ENCODE data around the gene CALR. TPM values are rescaled to one million over a fixed set of nuclear protein-coding genes. Genes with fewer than 3 reads are reported as not detected.
"Not testable (repeated sequence)": the region's sequence is repeated elsewhere in the genome, so short reads cannot be mapped to it uniquely, and the experiment has no call there.

Gene CALR
- polyA plus RNA-seq, 1 donor, result 783 TPM

DNA sequence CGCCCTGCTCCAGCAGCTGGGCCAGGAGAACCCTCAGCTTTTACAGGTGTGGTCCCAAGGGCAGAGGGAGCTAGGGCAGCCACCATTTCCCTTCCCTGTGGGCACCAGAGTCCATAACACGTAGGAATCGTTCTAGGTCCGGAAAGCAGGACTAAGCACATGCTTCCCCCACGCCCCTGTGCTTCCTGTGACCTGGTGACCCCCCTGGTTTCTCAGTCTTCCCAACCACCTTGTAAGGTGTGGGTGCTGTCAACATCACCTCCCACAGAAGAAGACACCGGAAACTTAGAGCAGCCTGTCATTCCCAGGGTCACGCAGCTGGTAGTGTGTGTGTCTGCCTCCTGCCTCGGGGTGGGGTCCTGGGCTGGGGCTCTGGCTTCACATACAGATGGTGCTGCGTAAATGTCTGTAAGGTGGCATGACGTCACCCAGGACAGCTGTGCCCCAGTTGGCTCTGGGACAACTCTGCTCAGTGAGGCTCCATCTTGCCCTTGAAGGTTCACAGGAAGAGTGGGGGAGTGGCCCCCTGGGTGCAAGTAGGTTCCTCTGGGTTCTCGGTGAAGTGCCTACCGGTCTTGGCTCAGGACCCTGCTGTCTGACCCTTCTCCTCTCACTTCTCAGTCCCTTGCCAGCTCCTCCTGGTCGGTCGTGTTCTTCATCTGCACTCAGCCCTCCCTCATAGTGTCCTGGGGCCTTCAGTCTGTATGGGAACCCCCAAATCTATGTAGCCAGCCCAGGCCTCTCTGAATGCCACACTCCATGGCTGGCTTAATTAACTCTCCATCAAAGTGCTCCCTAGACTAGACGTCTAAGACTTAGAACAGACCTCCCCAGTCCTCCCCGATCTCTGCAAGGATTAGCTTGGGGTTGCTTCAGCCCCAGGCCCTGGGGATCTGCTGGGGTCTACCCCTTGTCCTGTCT lies 11.2 kb downstream of the CALR start:
- no peak for DNase-seq

DNA sequence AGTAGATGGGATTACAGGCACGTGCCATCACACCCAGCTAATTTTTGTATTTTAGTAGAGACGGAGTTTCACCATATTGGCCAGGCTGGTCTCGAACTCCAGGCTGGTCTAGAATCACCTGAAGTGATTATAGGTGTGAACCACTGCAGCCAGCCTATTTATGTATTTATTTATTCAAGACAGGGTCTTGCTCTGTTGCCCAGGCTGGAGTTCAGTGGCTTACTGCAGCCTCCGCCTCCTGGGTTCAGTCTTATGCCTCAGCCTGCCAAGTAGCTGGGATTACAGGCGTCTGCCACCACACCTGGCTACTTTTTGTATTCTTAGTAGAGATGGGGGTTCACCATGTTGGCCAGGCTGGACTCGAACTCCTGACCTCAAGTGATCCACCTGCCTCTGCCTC lies 13.6 kb downstream of the CALR start:
- not testable (repeated sequence) for DNase-seq

DNA sequence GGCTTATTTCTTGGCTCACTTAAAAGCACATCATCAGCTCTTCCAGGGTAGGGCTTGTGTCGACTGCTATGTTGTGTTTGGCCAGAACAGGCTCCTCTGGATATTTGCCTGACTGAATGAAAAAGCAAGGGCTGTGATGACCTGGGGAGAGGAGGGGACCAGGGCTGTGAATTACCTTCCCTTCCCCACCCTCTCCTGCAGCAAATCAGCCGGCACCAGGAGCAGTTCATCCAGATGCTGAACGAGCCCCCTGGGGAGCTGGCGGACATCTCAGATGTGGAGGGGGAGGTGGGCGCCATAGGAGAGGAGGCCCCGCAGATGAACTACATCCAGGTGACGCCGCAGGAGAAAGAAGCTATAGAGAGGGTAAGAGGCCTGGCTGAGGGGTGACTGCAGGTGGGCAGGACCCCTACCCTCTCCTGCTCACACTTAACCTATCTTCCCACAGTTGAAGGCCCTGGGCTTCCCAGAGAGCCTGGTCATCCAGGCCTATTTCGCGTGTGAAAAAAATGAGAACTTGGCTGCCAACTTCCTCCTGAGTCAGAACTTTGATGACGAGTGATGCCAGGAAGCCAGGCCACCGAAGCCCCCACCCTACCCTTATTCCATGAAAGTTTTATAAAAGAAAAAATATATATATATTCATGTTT lies 14.2 kb downstream of the CALR start:
- DNase-seq, result no peak

DNA sequence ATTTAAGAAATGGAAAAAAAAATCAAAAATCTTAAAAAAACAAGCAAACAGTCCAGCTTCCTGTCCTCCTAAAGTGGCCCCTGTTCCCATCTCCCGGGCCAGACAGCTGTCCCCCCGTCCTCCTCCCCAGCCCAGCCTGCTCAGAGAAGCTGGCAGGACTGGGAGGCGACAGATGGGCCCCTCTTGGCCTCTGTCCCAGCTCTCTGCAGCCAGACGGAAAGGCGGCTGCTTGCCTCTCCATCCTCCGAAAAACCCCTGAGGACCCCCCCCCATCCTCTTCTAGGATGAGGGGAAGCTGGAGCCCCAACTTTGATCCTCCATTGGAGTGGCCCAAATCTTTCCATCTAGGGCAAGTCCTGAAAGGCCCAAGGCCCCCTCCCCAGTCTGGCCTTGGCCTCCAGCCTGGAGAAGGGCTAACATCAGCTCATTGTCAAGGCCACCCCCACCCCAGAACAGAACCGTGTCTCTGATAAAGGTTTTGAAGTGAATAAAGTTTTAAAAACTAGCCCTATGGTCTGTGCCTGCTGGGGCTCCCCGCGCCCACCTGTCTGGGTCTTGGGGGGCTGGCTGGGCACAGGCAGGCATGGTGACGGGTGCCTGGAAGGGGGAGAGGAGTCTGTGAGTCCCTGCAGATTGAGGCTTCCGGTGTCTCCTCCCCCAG lies 14.9 kb downstream of the CALR start:
- DNase-seq, result no peak

DNA sequence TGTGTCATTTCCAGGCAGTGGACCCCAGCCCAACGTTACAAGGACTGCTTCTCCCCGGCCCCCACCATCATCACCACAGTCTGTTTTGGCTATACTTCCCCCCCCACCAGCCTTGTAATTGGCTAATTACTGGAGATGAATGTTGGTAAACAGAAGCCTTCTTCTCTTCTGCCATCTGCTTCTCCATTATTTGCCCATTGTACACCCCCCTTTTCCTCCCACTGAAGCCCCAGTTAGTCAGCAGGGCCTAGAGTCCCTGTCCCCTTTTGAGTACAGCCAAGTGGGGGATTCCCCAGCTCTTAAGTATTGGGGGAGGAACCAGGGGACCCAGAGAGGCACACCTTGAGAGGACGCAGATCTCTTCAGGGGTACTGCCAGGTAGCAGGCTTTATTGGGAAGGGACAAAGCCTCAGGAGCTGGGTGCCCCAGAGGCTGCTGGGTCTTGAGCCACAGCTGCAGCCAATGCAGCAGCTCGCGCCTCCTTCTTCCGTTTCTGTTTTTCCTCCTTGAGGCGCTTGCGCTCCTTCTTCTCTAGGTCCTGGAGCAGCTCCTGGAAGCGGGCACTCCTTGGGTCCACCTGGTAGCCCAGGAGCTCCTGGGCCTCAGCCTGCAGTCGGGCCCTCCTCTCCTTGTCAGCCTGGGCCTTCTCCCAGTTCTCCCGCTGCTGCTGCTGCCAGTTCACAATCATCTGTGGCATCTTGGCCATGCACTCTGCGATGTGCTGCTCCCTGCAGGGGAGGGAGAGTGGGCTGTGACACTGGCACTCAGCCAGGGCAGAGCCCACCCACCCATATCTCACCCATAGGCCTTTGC lies 15.6 kb downstream of the CALR start:
- no peak for DNase-seq

DNA sequence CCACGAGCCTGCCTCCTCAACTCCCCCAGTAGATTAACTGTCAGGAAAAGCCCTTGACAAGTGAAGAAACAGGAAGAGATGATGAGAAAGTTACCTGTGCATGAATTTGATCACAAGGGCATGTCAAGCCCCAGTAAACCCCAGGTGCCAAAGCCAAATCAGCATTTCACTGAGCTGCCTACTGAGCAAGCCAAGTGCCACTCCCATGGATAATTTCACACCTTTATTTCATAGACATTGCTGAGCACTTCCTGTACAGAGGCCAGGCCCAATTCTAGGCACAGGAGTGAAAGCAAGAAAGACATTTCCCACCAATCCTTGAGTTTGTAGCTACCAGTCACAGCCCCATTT lies 16.2 kb downstream of the CALR start:
- no peak for DNase-seq

DNA sequence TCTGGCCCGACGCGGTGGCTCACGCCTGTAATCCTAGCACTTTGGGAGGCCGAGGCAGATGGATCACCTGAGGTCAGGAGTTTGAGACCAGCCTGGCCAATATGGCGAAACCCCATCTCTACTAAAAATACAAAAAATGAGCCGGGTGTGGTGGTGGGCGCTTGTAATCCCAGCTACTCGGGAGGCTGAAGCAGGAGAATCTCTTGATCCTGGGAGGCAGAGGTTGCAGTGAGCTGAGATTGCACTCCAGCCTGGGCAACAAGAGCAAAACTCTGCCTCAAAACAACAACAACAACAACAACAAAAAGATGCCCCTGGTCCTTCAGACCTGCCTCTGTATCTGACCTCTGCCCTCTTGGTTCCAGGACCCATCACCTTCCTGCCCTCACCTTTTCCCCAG lies 17.2 kb downstream of the CALR start:
- not testable (repeated sequence) for DNase-seq

DNA sequence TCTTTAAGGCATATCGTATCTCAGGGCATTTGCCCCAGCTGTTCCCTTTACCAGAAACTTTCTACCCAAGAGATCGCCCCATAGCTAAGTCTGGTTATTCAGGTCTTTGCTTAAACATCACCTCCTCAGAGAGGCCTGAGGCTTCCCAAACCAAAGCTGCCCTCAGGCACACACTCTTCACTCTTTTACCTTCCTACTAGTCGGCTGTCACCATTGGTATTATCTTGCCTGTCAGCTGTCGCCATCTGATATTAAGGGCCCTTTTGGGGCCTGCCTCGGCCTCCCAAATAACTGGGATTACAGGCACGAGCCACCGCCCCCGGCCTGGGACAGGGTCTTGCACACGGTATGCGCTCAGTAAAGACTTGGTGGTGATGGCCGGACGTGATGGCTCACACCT lies 17.6 kb downstream of the CALR start:
- no peak for DNase-seq

DNA sequence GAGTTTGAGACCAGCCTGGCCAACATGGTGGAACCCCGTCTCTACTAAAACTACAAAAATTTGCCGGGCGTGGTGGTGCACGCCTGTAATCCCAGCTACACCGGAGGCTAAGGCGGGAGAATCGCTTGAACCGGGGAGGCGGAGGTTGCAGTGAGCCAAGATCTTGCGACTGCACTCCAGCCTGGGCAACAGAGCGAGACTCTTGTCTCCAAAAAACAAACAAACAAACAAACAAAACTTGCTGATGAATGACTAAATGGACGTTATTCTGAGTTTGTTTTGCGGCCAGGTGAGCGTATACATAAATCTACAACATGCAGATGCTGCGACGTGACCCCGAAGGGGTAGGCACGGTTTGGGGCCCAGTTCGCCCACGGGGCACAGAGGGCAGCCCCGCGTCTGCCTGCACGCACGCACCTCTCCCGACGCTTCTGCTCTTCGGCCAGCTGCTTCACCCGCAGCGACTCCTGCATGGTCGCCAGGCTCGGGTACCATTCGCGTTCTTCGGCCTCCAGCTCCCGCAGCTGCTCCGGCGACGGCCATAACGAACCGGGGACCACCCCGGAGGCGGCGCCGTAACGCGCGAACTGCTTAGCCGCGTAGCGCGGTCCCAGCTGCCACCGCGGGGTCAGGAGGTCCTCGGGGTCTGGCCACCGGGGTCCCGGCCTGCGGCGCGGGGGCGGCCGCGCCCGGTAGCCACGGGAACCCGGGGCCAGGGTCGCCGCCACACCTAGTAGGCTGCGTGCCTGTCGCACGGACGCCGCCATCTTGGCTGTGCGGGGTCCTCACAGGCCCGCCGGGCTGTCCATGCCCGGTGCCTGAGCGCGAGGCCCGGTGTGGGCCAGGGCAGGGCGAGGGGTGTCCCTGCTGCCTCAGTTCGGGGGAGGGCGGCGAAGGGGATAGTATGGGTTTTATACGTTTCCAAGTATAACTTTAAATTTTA lies 18.3 kb downstream of the CALR start, which contains the start of gene GADD45GIP1:
TSS of gene GADD45GIP1 (minus strand) at position 778 of the 943 bp plus-strand sequence. CDS start at position 767, 11 bp downstream.
- peak; percentile 74 for DNase-seq

DNA sequence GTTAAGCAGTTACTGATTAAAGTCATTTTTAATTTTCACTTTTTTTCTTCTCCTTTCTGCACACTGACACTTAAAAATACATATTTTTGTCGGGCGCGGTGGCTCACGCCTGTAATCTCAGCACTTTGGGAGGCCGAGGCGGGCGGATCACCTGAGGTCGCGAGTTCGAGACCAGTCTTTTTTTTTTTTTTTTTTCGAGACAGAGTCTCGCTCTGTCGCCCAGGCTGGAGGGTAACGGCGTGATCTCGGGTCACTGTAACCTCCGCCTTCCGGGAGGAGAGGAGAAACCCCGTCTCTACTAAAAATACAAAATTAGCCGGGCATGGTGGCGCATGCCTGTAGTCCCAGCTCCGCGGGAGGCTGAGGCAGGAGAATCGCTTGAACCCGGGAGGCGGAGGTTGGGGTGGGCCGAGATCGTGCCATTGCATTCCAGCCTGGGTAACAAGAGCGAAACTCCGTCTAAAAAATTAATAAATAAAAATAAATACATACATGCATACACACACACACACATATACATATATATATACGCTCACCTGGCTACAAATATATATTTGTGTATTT lies 19.1 kb downstream of the CALR start:
- DNase-seq, result not testable (repeated sequence)

DNA sequence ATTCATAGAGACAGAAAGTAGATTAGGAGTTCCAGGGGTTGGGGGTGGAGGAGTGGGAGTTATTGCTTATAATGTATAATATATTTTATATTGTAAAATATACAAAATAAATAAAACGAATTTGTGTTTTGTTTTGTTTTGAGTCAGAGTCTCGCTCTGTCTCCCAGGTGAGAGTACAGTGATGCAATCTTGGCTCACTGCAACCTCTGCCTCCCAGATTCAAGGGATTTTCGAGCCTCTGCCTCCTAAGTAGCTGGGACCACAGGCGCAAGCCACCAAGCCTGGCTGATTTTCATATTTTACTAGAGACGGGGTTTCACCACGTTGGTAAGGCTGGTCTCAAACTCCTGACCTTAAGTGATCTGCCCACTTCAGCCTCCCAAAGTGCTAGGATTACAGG lies 21.1 kb downstream of the CALR start:
- DNase-seq, result no peak

DNA sequence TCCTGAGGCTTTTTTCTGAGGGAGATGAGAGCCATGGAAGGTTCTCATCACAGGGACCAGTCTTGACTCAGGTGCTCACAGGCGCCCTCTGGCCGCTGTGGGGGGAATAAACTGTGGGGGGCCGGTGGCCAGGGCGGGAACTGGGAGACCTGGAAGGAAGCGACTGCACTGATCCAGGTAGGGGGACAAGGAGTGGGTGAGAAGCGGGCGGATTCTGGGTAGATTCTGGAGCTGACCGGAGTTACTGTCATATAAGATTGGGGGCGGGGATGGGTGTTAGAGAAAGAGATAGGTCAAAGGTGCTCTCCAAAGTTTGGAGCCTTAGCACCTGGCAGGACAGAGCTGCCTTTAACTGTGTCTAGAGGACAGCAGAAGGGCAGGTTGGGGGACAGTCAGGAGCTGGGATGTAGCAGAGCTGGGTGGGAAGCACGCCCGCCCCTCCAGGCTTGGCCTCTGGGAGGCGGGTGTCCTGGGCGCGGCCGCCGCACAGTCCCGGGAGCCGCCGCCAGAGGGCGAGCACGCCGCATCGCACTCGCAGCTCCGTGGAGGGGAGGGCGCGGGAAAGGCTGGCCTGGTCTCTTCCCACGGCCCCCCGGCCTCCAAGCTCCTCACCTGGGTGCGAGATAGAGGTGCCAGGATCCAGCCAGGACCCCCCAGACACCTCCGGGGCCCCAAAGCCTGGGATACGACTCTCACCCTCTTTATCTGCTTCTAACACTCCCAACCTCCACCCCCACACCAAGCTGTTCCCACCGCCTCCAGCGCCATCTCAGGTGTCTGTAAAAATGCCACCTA lies 26.8 kb downstream of the CALR start:
- DNase-seq, result peak; percentile 62

DNA sequence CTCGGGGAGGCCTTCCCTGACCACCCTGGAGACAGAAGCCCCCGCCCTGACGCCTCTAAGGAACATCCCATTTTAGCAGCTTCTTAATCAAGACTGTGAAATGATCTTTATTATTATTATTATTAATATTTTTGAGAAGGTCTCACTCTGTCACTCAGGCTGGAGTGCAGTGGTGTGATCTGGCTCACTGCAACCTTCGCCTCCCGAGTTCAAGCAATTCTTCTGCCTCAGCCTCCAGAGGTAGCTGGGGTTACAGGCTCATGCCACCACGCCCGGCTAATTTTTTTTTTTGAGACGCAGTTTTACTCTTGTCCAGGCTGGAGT lies 27.4 kb downstream of the CALR start:
- DNase-seq, result no peak

DNA sequence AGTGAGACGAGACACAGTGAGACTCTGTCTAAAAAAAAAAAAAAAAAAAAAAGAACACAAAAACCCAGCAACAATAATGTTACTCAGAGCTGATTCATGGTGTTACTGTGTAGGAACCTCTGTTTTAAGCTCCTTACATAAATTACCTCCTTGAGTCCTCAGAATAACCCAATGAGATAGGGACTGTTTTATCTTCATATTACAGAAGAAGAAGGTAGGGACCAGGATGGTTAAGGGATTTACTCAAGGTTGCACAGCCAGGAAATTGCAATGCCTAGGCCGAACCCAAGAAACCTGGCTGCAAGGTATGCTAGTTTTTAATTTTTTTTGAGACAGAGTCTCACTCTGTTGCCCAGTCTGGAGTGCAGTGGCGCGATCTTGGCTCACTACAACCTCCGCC lies 29.5 kb downstream of the CALR start:
- DNase-seq, result no peak

DNA sequence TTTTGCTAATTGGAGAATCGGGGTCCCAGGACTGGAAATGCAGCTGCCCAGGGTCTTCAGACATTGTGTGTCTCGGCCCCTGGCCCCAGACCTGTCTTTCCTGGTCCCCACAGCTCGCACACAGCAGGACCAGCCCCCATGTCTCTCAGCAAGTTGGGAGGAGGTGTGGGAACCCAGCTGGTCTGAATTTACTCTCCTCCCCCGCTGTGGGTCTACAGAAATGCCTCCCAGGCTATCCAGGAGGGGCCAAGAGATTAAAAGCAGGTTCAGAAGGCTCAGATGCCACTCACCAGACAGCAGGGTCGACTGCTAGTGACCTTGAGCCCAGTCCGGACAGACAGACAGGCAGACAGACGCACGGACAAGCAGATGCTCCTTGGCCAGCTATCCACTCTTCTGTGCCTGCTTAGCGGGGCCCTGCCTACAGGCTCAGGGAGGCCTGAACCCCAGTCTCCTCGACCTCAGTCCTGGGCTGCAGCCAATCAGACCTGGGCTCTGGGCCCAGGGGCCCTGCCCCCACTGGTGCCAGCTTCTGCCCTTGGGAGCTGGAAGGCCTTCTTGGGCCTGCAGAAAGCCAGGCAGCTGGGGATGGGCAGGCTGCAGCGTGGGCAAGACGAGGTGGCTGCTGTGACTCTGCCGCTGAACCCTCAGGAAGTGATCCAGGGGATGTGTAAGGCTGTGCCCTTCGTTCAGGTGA lies 31.0 kb downstream of the CALR start, which contains the start of gene DAND5:
TSS of gene DAND5 (plus strand) at position 285 of the 697 bp plus-strand sequence. CDS start at position 370, 85 bp downstream.
- no peak for DNase-seq

DNA sequence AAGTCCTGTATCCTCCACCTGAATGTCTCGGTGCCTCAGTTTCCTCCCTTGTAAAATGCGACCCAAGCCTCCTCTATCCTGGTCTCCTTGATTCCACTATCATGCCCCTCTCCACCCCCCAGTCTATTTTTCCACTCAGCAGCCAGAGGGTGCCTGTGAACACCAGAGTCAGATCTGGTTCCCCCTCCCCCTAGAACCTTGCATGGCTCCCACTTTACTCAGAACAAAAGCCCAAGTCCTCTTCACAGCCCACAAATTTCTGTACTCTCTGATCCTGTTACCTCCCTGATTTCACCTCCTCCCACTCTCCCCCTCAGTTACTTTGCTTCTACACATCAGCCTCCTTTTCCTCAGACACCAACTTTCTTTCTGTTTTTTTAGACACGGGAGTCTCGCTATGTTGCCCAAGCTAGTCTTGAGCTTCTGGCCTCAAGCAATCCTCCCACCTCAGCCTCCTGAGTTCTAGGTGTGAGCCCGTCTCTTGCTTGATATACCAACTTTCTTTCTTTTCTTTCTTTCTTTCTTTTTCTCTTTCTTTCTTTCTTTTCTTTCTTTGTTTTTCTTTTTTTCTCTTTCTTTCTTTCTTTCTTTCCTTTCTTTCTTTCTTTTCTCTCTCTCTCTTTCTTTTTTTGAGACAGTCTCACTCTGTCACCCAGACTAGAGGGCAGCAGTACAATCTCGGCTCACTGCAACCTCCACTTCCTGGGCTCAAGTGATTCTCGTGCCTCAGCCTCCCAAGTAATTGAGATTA lies 31.8 kb downstream of the CALR start:
- DNase-seq, result no peak

DNA sequence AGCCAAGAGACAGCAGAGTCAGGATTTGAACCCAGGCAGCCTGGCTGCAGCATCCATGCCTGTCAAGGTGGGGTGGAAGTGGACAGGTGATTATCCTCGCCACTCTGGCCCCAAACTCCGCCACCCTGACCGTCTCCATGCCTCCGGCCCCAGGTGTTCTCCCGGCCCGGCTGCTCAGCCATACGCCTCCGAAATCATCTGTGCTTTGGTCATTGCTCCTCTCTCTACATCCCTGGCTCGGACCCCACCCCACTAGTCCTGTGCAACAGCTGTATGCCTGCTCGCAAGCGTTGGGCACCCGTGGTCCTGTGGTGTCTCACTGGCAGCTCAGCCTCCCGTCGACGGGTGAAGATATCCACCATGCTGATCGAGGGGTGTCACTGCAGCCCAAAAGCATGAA lies 34.8 kb downstream of the CALR start:
- DNase-seq, result no peak

Data from left kidney (tissue), 2 donors.